Skeletal muscle tissue (tissue), 4 donors: ENCODE data around the gene ELAVL1. TPM values are rescaled to one million over a fixed set of nuclear protein-coding genes. Genes with fewer than 3 reads are reported as not detected.
"Not testable (repeated sequence)": the region's sequence is repeated elsewhere in the genome, so short reads cannot be mapped to it uniquely, and the experiment has no call there.

Experiments used
- H3K27ac ChIP-seq: one replicate; pipeline ENCODE4 v1.7.0; 2013; ENCODE audit warnings: mild to moderate bottlenecking, low read depth, low read length, inconsistent platforms
- H3K27me3 ChIP-seq, 3 donors: one replicate each; pipeline ENCODE4 v1.7.0; 2013; ENCODE audit warnings: low read length in 3 of 3; ENCODE audit not compliant: control insufficient read depth in 3 of 3, insufficient read depth in 3 of 3
- H3K36me3 ChIP-seq, 3 donors: one replicate each; pipeline ENCODE4 v1.7.0; 2013; ENCODE audit warnings: low read length in 3 of 3; ENCODE audit not compliant: control insufficient read depth in 3 of 3, insufficient read depth in 3 of 3
- H3K4me1 ChIP-seq, 3 donors: one replicate each; pipeline ENCODE4 v1.7.0; 2013; ENCODE audit warnings: low read length in 3 of 3, mild to moderate bottlenecking in 3 of 3; ENCODE audit not compliant: control insufficient read depth in 3 of 3, insufficient read depth in 3 of 3
- H3K4me3 ChIP-seq, 3 donors: one replicate each; pipeline ENCODE4 v1.7.0; 2013; ENCODE audit warnings: low read length in 3 of 3
- H3K9ac ChIP-seq, 3 donors: one replicate each; pipeline ENCODE4 v1.7.0; 2013; ENCODE audit warnings: low read length in 3 of 3, mild to moderate bottlenecking in 3 of 3, moderate library complexity in 2 of 3, low read depth in 1 of 3
- H3K9me3 ChIP-seq, 3 donors: one replicate each; pipeline ENCODE4 v1.7.0; 2013; ENCODE audit warnings: low read length in 3 of 3; ENCODE audit not compliant: control insufficient read depth in 3 of 3
- total RNA-seq: library from RNA; depleted of rRNA; stranded (reverse); fragments of >200 nt; gene quantifications from one replicate; pipeline ENCODE4 v1.2.3, GENCODE V29; 2014
- donor health status: Osteomylitis.

Gene ELAVL1
- total RNA-seq, 1 donor from 2014 or later: 16.7 TPM

- Histone ChIP-seq H3K27me3 (peaks cover 20 to 47% (median 29%) of the 10 kb centered on the region in 3 donors), H3K4me1 (peaks cover 32 to 41% (median 38%) of the 10 kb centered on the region in 3 donors), H3K9me3 (no peaks in the 10 kb centered on the region), H3K4me3 (peak within 1 kb of the TSS; percentile 85 to 88 (median 86)), H3K36me3 (peaks cover 10 to 13% (median 12%) of the 10 kb centered on the region in 3 donors), H3K9ac (peak within 1 kb of the TSS; percentile 77 to 82 (median 82)), H3K27ac (peak within 1 kb of the TSS; percentile 79)
These were observed 85.6 kb downstream of the ELAVL1 start, which contains the start of gene SNAPC2 for GRCh38 chr19:7919610-7920518. TSS of gene SNAPC2 (plus strand) at chr19:7920338. CDS start at chr19:7920367, 29 bp downstream.

- Histone ChIP-seq H3K27ac (no peak overlapping the region), H3K4me1 (peaks cover 32 to 46% (median 41%) of the 10 kb centered on the region in 3 donors), H3K36me3 (peaks cover 10 to 13% (median 12%) of the 10 kb centered on the region in 3 donors), H3K9ac (peak overlapping the region in 1 of 3 donors; percentile 8), H3K27me3 (peaks cover 20 to 53% (median 34%) of the 10 kb centered on the region in 3 donors), H3K9me3 (no peaks in the 10 kb centered on the region), H3K4me3 (peak overlapping the region in 1 of 3 donors; percentile 1)
These were observed 86.6 kb downstream of the ELAVL1 start for GRCh38 chr19:7918615-7919421.

GRCh38 chr19:7918062-7918614 is 87.3 kb downstream of the ELAVL1 start:
- Histone ChIP-seq H3K27me3 (peaks cover 20 to 53% (median 34%) of the 10 kb centered on the region in 3 donors), H3K36me3 (peaks cover 9 to 13% (median 10%) of the 10 kb centered on the region in 3 donors), H3K4me1 (peaks cover 32 to 46% (median 41%) of the 10 kb centered on the region in 3 donors), H3K9ac (peak overlapping the region in 1 of 3 donors; percentile 33)
- not testable (repeated sequence) for H3K27ac ChIP-seq, H3K9me3 ChIP-seq, H3K4me3 ChIP-seq

- peaks cover 32 to 46% (median 41%) of the 10 kb centered on the region in 3 donors for H3K4me1 ChIP-seq
- no peak overlapping the region for H3K27ac ChIP-seq
- H3K9ac ChIP-seq: peak overlapping the region in 2 of 3 donors; percentile 33 to 61
- peak overlapping the region; percentile 7 to 51 (median 35) for H3K4me3 ChIP-seq
- peaks cover 20 to 56% (median 34%) of the 10 kb centered on the region in 3 donors for H3K27me3 ChIP-seq
- H3K9me3 ChIP-seq: no peaks in the 10 kb centered on the region
- H3K36me3 ChIP-seq: peaks cover 8 to 13% (median 10%) of the 10 kb centered on the region in 3 donors
These were observed 88.0 kb downstream of the ELAVL1 start for GRCh38 chr19:7917267-7918061.

GRCh38 chr19:7916955-7917266 is 88.5 kb downstream of the ELAVL1 start:
- Histone ChIP-seq H3K4me3 (peak overlapping the region in 1 of 3 donors; percentile 7), H3K9me3 (no peaks in the 10 kb centered on the region), H3K27me3 (peaks cover 20 to 56% (median 34%) of the 10 kb centered on the region in 3 donors), H3K4me1 (peaks cover 30 to 44% (median 37%) of the 10 kb centered on the region in 3 donors), H3K27ac (no peak overlapping the region), H3K9ac (peak overlapping the region in 2 of 3 donors; percentile 33 to 61), H3K36me3 (peaks cover 8 to 10% (median 9%) of the 10 kb centered on the region in 3 donors)

GRCh38 chr19:7916103-7916954 is 89.1 kb downstream of the ELAVL1 start:
- no peak overlapping the region for H3K9ac ChIP-seq
- no peak overlapping the region for H3K27ac ChIP-seq
- H3K4me3 ChIP-seq: no peak overlapping the region

GRCh38 chr19:7915250-7916102 is 90.0 kb downstream of the ELAVL1 start:
- Histone ChIP-seq H3K4me1 (peaks cover 18 to 33% (median 26%) of the 10 kb centered on the region in 3 donors), H3K9ac (no peak overlapping the region), H3K4me3 (no peak overlapping the region), H3K9me3 (no peaks in the 10 kb centered on the region), H3K27me3 (peaks cover 20 to 56% (median 34%) of the 10 kb centered on the region in 3 donors), H3K36me3 (peaks cover 20 to 22% (median 20%) of the 10 kb centered on the region in 3 donors), H3K27ac (no peak overlapping the region)

More at GRCh38 chr19:7916103-7916954, 89.1 kb downstream of the ELAVL1 start:
- Histone ChIP-seq H3K27me3 (peaks cover 20 to 56% (median 34%) of the 10 kb centered on the region in 3 donors), H3K36me3 (peaks cover 13 to 14% (median 13%) of the 10 kb centered on the region in 3 donors), H3K4me1 (peaks cover 24 to 38% (median 32%) of the 10 kb centered on the region in 3 donors), H3K9me3 (no peaks in the 10 kb centered on the region)

GRCh38 chr19:7914598-7915045 is 90.8 kb downstream of the ELAVL1 start, which contains the start of gene TGFBR3L:
TSS of gene TGFBR3L (plus strand) at chr19:7914830.
- H3K4me3 ChIP-seq: no peak within 1 kb of the TSS
- peaks cover 26 to 29% (median 27%) of the 10 kb centered on the region in 3 donors for H3K36me3 ChIP-seq
- H3K4me1 ChIP-seq: peaks cover 14 to 29% (median 22%) of the 10 kb centered on the region in 3 donors
- no peak within 1 kb of the TSS for H3K9ac ChIP-seq
- no peaks in the 10 kb centered on the region for H3K9me3 ChIP-seq
- H3K27me3 ChIP-seq: peaks cover 20 to 53% (median 34%) of the 10 kb centered on the region in 3 donors
- no peak within 1 kb of the TSS for H3K27ac ChIP-seq
